LNCAP (cell line): ENCODE data around the gene SPACA7.

ENCODE experiments used
- CTCF ChIP-seq: fragments of 450-650 bp; IDR thresholded peaks from 2 replicates; pipeline ENCODE4 v1.5.1; 2017; ENCODE audit warnings: mild to moderate bottlenecking

SPACA7 gene

GRCh38 chr13:112345826-112346172, 30.4 kb upstream of the SPACA7 start:
- no peak for TF ChIP-seq CTCF

- no peak for TF ChIP-seq CTCF
Observed at GRCh38 chr13:112346173-112346898, 29.8 kb upstream of the SPACA7 start.

- no peak for TF ChIP-seq CTCF
Observed at GRCh38 chr13:112346899-112347229, 29.3 kb upstream of the SPACA7 start.

- TF ChIP-seq CTCF = no peak
Observed at GRCh38 chr13:112347986-112348385, 28.2 kb upstream of the SPACA7 start.

GRCh38 chr13:112348642-112349345, 27.4 kb upstream of the SPACA7 start:
- no peak for TF ChIP-seq CTCF

- TF ChIP-seq CTCF = no peak
Observed at GRCh38 chr13:112349681-112350080, 26.5 kb upstream of the SPACA7 start.

GRCh38 chr13:112350300-112350699, 25.9 kb upstream of the SPACA7 start:
- TF ChIP-seq CTCF = no peak

GRCh38 chr13:112351825-112352224, 24.3 kb upstream of the SPACA7 start:
- TF ChIP-seq CTCF = no peak
